ENCODE data around the gene CNIH3. TPM values are rescaled to one million over a fixed set of nuclear protein-coding genes. Genes with fewer than 3 reads are reported as not detected.
A peak's percentile ranks its signal among the peaks of the same experiment; 100 is the strongest.

Gene CNIH3
- total RNA-seq, 2 experiments from 2014 or later, result 1.8 to 2.5 TPM

DNA sequence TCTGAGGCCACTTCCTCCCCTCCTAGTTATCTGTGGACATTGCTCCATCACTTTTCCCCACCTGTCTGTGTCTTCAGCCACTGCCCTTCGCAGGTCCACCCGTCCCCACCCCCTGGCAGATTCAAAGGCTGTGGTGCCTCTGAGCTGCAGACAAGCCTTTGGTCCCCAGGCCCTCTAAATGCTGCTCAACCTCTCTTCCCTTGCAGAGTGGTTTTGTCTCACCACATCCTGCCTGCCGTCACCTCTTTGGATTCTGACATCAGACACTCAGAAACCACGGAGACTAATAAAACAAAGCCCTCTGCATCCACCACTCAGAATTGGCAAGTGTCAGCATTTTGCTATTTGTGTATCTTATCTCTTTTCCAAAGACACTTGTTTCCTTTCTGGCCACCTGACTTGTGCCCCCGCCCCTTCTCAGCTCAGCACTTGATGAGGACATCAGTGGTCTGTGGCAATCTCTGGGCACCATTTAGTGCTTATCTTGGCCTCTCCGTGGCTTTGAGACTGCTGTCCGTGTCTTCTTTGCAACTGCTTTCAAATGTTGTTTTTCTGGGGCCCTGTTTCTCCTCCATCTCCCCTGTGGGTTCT lies 7.7 kb downstream of the CNIH3 start:
- POLR2A ChIA-PET, result interaction anchor here (0.6 to 1.8 kb wide), 2 partner anchors 28 to 1978 kb away, joined by 4 to 5 read pairs; no protein-coding TSS in a partner anchor
- peak overlapping the region; percentile 24 for H3K4me3 ChIP-seq (ENCODE audit: low read length)
- peak overlapping the region; percentile 54 to 83 for H3K27ac ChIP-seq (ENCODE audit: low read depth in 1 of 2, low read length in 2 of 2)
- H3K36me3 Mint-ChIP-seq (ENCODE audit: low read depth), result no peaks in the 10 kb centered on the region
- H3K27me3 Mint-ChIP-seq, result peaks cover 50% of the 10 kb centered on the region
- peaks cover 33% of the 10 kb centered on the region for H3K4me1 ChIP-seq (ENCODE audit: insufficient read depth, low read length)
- TF ChIP-seq, protein P1, sequence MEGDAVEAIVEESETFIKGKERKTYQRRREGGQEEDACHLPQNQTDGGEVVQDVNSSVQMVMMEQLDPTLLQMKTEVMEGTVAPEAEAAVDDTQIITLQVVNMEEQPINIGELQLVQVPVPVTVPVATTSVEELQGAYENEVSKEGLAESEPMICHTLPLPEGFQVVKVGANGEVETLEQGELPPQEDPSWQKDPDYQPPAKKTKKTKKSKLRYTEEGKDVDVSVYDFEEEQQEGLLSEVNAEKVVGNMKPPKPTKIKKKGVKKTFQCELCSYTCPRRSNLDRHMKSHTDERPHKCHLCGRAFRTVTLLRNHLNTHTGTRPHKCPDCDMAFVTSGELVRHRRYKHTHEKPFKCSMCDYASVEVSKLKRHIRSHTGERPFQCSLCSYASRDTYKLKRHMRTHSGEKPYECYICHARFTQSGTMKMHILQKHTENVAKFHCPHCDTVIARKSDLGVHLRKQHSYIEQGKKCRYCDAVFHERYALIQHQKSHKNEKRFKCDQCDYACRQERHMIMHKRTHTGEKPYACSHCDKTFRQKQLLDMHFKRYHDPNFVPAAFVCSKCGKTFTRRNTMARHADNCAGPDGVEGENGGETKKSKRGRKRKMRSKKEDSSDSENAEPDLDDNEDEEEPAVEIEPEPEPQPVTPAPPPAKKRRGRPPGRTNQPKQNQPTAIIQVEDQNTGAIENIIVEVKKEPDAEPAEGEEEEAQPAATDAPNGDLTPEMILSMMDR (IDR thresholded peaks at IDR 0.05), result no peak
- peak; percentile 46 to 96 (median 60) for DNase-seq
- peak; percentile 87 for ATAC-seq (ENCODE audit: poor library complexity)
- CTCF ChIA-PET, result interaction anchor here (2.1 kb wide), 1 partner anchor 21 kb away, joined by 7 read pairs; no protein-coding TSS in a partner anchor
- no peaks in the 10 kb centered on the region for H3K9me3 ChIP-seq (ENCODE audit: control insufficient read depth in 1 of 2, insufficient read depth in 1 of 2, low read length in 2 of 2)
- H3K4me1 Mint-ChIP-seq (ENCODE audit: low read depth), result peaks cover 38% of the 10 kb centered on the region
- peak overlapping the region; percentile 74 for H3K4me3 Mint-ChIP-seq
- peaks cover 14% of the 10 kb centered on the region for H3K9me3 Mint-ChIP-seq
- H3K27ac Mint-ChIP-seq, result peak overlapping the region; percentile 83
- H3K36me3 ChIP-seq (ENCODE audit: insufficient read depth, low read length), result no peaks in the 10 kb centered on the region
- intact Hi-C loops (cut with DNase I, micrococcal nuclease), result loop anchor here in 1 of 2 experiments (10.0 kb wide), 1 partner anchor 801 kb away; the partner anchor contains the start of gene LBR
- peaks cover 2 to 26% of the 10 kb centered on the region in 2 experiments for H3K27me3 ChIP-seq (ENCODE audit: control insufficient read depth in 1 of 2, insufficient read depth in 2 of 2, low read length in 2 of 2)

DNA sequence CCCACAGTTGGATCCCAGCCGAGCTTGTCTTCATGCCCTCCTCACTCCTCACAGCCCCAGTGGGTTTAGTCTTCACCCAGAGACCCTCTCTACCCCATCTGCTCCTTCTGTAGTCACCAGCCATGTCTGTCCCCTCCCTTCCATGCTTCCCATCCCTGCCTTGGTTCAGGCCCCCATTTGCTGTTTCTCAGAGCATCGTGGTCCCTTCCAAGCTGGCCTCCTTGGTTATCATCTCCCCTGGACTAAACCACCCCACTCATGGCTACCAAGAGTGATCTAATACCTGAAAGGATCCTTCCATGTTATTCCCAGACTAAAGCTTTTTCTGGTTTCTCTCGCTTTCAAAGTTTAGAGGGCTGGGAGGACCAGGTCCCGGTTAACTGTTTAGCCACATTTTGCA lies 8.3 kb downstream of the CNIH3 start:
- CTCF ChIA-PET, result interaction anchor here (2.1 kb wide), 1 partner anchor 20 kb away, joined by 7 read pairs; no protein-coding TSS in a partner anchor
- peaks cover 33% of the 10 kb centered on the region for H3K4me1 ChIP-seq (ENCODE audit: insufficient read depth, low read length)
- peaks cover 44% of the 10 kb centered on the region for H3K27me3 Mint-ChIP-seq
- H3K36me3 Mint-ChIP-seq (ENCODE audit: low read depth), result no peaks in the 10 kb centered on the region
- TF ChIP-seq, protein P1 (IDR thresholded peaks at IDR 0.05), result no peak
- H3K4me3 Mint-ChIP-seq, result peak overlapping the region; percentile 74
- no peaks in the 10 kb centered on the region for H3K9me3 ChIP-seq (ENCODE audit: control insufficient read depth in 1 of 2, insufficient read depth in 1 of 2, low read length in 2 of 2)
- DNase-seq (no peak), ATAC-seq (ENCODE audit: poor library complexity) (no peak)
- intact Hi-C loops (cut with DNase I, micrococcal nuclease), result loop anchor here in 1 of 2 experiments (10.0 kb wide), 1 partner anchor 800 kb away; the partner anchor contains the start of gene LBR
- H3K9me3 Mint-ChIP-seq, result peaks cover 14% of the 10 kb centered on the region
- no peaks in the 10 kb centered on the region for H3K36me3 ChIP-seq (ENCODE audit: insufficient read depth, low read length)
- peaks cover 32% of the 10 kb centered on the region for H3K4me1 Mint-ChIP-seq (ENCODE audit: low read depth)
- POLR2A ChIA-PET, result no interaction called here
- H3K27ac Mint-ChIP-seq, result peak overlapping the region; percentile 83
- peak overlapping the region; percentile 54 to 83 for H3K27ac ChIP-seq (ENCODE audit: low read depth in 1 of 2, low read length in 2 of 2)
- peaks cover 0 to 20% of the 10 kb centered on the region in 2 experiments for H3K27me3 ChIP-seq (ENCODE audit: control insufficient read depth in 1 of 2, insufficient read depth in 2 of 2, low read length in 2 of 2)
- peak overlapping the region; percentile 24 for H3K4me3 ChIP-seq (ENCODE audit: low read length)

DNA sequence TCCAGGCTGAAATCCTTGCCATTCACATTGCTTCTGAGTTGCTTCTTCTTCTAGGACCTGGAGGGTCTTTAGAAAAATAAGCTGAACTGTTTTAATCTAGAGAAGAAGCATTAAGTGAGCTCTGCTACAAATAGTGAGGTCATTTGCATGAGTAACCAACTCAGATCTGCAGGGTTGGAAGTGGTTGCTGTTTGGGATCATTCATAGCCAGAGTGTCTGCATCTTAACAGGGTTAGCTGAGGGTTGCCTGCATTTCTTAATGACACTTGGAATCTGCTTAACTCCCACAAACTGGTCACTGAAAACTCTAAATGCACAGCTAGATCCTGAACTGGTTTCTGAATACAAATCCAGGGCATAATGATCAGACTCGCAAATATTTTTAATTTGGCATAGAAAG lies 9.9 kb downstream of the CNIH3 start:
- Mint-ChIP-seq H3K4me3 (no peak overlapping the region), H3K36me3 (ENCODE audit: low read depth) (no peaks in the 10 kb centered on the region), H3K4me1 (ENCODE audit: low read depth) (peaks cover 28% of the 10 kb centered on the region), H3K27me3 (peaks cover 31% of the 10 kb centered on the region), H3K27ac (no peak overlapping the region), H3K9me3 (peaks cover 14% of the 10 kb centered on the region)
- intact Hi-C loops (cut with DNase I, micrococcal nuclease), result loop anchor here in 1 of 2 experiments (10.0 kb wide), 1 partner anchor 799 kb away; the partner anchor contains the start of gene LBR
- Histone ChIP-seq H3K27ac (ENCODE audit: low read depth in 1 of 2, low read length in 2 of 2) (no peak overlapping the region), H3K27me3 (ENCODE audit: control insufficient read depth in 1 of 2, insufficient read depth in 2 of 2, low read length in 2 of 2) (peaks cover 0 to 7% of the 10 kb centered on the region in 2 experiments), H3K36me3 (ENCODE audit: insufficient read depth, low read length) (no peaks in the 10 kb centered on the region), H3K9me3 (ENCODE audit: control insufficient read depth in 1 of 2, insufficient read depth in 1 of 2, low read length in 2 of 2) (no peaks in the 10 kb centered on the region), H3K4me1 (ENCODE audit: insufficient read depth, low read length) (peaks cover 33% of the 10 kb centered on the region), H3K4me3 (ENCODE audit: low read length) (no peak overlapping the region)
- CTCF ChIA-PET, result no interaction called here
- DNase-seq (no peak), ATAC-seq (ENCODE audit: poor library complexity) (no peak)
- TF ChIP-seq, protein P1 (IDR thresholded peaks at IDR 0.05), result no peak
- POLR2A ChIA-PET, result no interaction called here
